Stimulated activated CD8-positive, alpha-beta memory T cell treated with anti-CD3 and anti-CD28 coated beads, Interleukin-15, amount 100 ng/mL, for 24 hours (primary cell): ENCODE results near the gene GNG12.
"Not testable (repeated sequence)": the region's sequence is repeated elsewhere in the genome, so short reads cannot be mapped to it uniquely, and the experiment has no call there.

ENCODE experiments used
- DNase-seq: peaks from one replicate; pipeline ENCODE4 v3.0.0-alpha.2; 2020; ENCODE audit warnings: low read depth

GNG12 gene

GRCh38 chr1:67733681-67734322, 99.5 kb downstream of the GNG12 start:
- no peak for DNase-seq

- DNase-seq: no peak
Measured at GRCh38 chr1:67732750-67733151, 100.5 kb downstream of the GNG12 start.

GRCh38 chr1:67731322-67731721, 101.9 kb downstream of the GNG12 start:
- no peak for DNase-seq

GRCh38 chr1:67730312-67730711, 103.0 kb downstream of the GNG12 start:
- not testable (repeated sequence) for DNase-seq

GRCh38 chr1:67729872-67730271, 103.4 kb downstream of the GNG12 start:
- DNase-seq: no peak

- no peak for DNase-seq
Measured at GRCh38 chr1:67726224-67726623, 107.0 kb downstream of the GNG12 start.

GRCh38 chr1:67724928-67725560, 108.2 kb downstream of the GNG12 start:
- no peak for DNase-seq

GRCh38 chr1:67723620-67724019, 109.6 kb downstream of the GNG12 start:
- no peak for DNase-seq

GRCh38 chr1:67723126-67723525, 110.1 kb downstream of the GNG12 start:
- no peak for DNase-seq

- DNase-seq: no peak
Measured at GRCh38 chr1:67722292-67722944, 110.8 kb downstream of the GNG12 start.

GRCh38 chr1:67721650-67722291, 111.5 kb downstream of the GNG12 start:
- DNase-seq: no peak

- DNase-seq: no peak
Measured at GRCh38 chr1:67721112-67721511, 112.2 kb downstream of the GNG12 start.

GRCh38 chr1:67719329-67720196, 113.7 kb downstream of the GNG12 start:
- DNase-seq: no peak

- no peak for DNase-seq
Measured at GRCh38 chr1:67717876-67718275, 115.4 kb downstream of the GNG12 start.

- DNase-seq: no peak
Measured at GRCh38 chr1:67716800-67717199, 116.5 kb downstream of the GNG12 start.

- no peak for DNase-seq
Measured at GRCh38 chr1:67715819-67716218, 117.4 kb downstream of the GNG12 start.

- DNase-seq: no peak
Measured at GRCh38 chr1:67713057-67713846, 120.0 kb downstream of the GNG12 start.

GRCh38 chr1:67711855-67712212, 121.4 kb downstream of the GNG12 start:
- no peak for DNase-seq

GRCh38 chr1:67711158-67711854, 122.0 kb downstream of the GNG12 start:
- DNase-seq: no peak

GRCh38 chr1:67710417-67710816, 122.8 kb downstream of the GNG12 start:
- no peak for DNase-seq

GRCh38 chr1:67708606-67709005, 124.7 kb downstream of the GNG12 start:
- DNase-seq: no peak
